Measurements from ENCODE around the gene ST6GALNAC3.

ST6GALNAC3 gene

GRCh38 chr1:76613886-76614285 lies 539.3 kb downstream of the ST6GALNAC3 start:
- Histone ChIP-seq H3K4me3 (ENCODE audit: low read length, poor library complexity, severe bottlenecking) (no peak overlapping the region), H3K4me1 (ENCODE audit: insufficient read depth, low read length, poor library complexity, severe bottlenecking) (no peaks in the 10 kb centered on the region), H3K36me3 (ENCODE audit: insufficient read depth, low read length) (no peaks in the 10 kb centered on the region), H3K9ac (ENCODE audit: low read depth, low read length, poor library complexity, severe bottlenecking) (no peak overlapping the region), H3K9me2 (replicated peaks; ENCODE audit: low read depth, low read length) (no peaks in the 10 kb centered on the region), H2AFZ (ENCODE audit: low read length) (no peak overlapping the region), H3K27me3 (ENCODE audit: insufficient read depth, low read length, poor library complexity, severe bottlenecking) (no peaks in the 10 kb centered on the region), H3K79me2 (ENCODE audit: insufficient read depth, low read length) (no peaks in the 10 kb centered on the region), H3K9me3 (ENCODE audit: insufficient read depth, low read depth, low read length) (no peaks in the 10 kb centered on the region), H3K4me2 (ENCODE audit: low read depth, low read length, poor library complexity, severe bottlenecking) (no peak overlapping the region), H3F3A (ENCODE audit: low read depth) (no peaks in the 10 kb centered on the region), H4K20me1 (ENCODE audit: insufficient read depth, low read length, poor library complexity, severe bottlenecking) (no peaks in the 10 kb centered on the region)
- TF ChIP-seq EZH2phosphoT487 (IDR thresholded peaks at IDR 0.05; ENCODE audit: borderline replicate concordance): no peak
- TF ChIP-seq CTCF (conservative IDR thresholded peaks at IDR 0.05; ENCODE audit: low read length): no peak

GRCh38 chr1:76615253-76616035 lies 540.9 kb downstream of the ST6GALNAC3 start:
- Histone ChIP-seq H3K36me3 (ENCODE audit: insufficient read depth, low read length) (no peaks in the 10 kb centered on the region), H3K9me2 (replicated peaks; ENCODE audit: low read depth, low read length) (no peaks in the 10 kb centered on the region), H3K9me3 (ENCODE audit: insufficient read depth, low read depth, low read length) (no peaks in the 10 kb centered on the region), H4K20me1 (ENCODE audit: insufficient read depth, low read length, poor library complexity, severe bottlenecking) (no peaks in the 10 kb centered on the region), H2AFZ (ENCODE audit: low read length) (no peak overlapping the region), H3K27me3 (ENCODE audit: insufficient read depth, low read length, poor library complexity, severe bottlenecking) (no peaks in the 10 kb centered on the region), H3F3A (ENCODE audit: low read depth) (no peaks in the 10 kb centered on the region), H3K9ac (ENCODE audit: low read depth, low read length, poor library complexity, severe bottlenecking) (no peak overlapping the region), H3K4me3 (ENCODE audit: low read length, poor library complexity, severe bottlenecking) (no peak overlapping the region), H3K4me2 (ENCODE audit: low read depth, low read length, poor library complexity, severe bottlenecking) (no peak overlapping the region), H3K4me1 (ENCODE audit: insufficient read depth, low read length, poor library complexity, severe bottlenecking) (no peaks in the 10 kb centered on the region), H3K79me2 (ENCODE audit: insufficient read depth, low read length) (no peaks in the 10 kb centered on the region)
- TF ChIP-seq CTCF (conservative IDR thresholded peaks at IDR 0.05; ENCODE audit: low read length) (no peak), EZH2phosphoT487 (IDR thresholded peaks at IDR 0.05; ENCODE audit: borderline replicate concordance) (no peak)

- Histone ChIP-seq H3K4me3 (ENCODE audit: low read length, poor library complexity, severe bottlenecking) (no peak overlapping the region), H3K36me3 (ENCODE audit: insufficient read depth, low read length) (no peaks in the 10 kb centered on the region), H3F3A (ENCODE audit: low read depth) (no peaks in the 10 kb centered on the region), H3K4me1 (ENCODE audit: insufficient read depth, low read length, poor library complexity, severe bottlenecking) (no peaks in the 10 kb centered on the region), H3K79me2 (ENCODE audit: insufficient read depth, low read length) (no peaks in the 10 kb centered on the region), H3K9ac (ENCODE audit: low read depth, low read length, poor library complexity, severe bottlenecking) (no peak overlapping the region), H3K27me3 (ENCODE audit: insufficient read depth, low read length, poor library complexity, severe bottlenecking) (no peaks in the 10 kb centered on the region), H3K9me2 (replicated peaks; ENCODE audit: low read depth, low read length) (no peaks in the 10 kb centered on the region), H2AFZ (ENCODE audit: low read length) (no peak overlapping the region), H3K9me3 (ENCODE audit: insufficient read depth, low read depth, low read length) (no peaks in the 10 kb centered on the region), H4K20me1 (ENCODE audit: insufficient read depth, low read length, poor library complexity, severe bottlenecking) (no peaks in the 10 kb centered on the region), H3K4me2 (ENCODE audit: low read depth, low read length, poor library complexity, severe bottlenecking) (no peak overlapping the region)
- TF ChIP-seq CTCF (conservative IDR thresholded peaks at IDR 0.05; ENCODE audit: low read length) (no peak), EZH2phosphoT487 (IDR thresholded peaks at IDR 0.05; ENCODE audit: borderline replicate concordance) (no peak)
Measured at GRCh38 chr1:76620371-76620770, 545.8 kb downstream of the ST6GALNAC3 start.

Measured in Loucy (cell line).